C4-2B (cell line): ENCODE measurements around the gene SFMBT2.

ENCODE experiments used
- CTCF ChIP-seq: fragments of 450-650 bp; conservative IDR thresholded peaks from 2 replicates; pipeline ENCODE4 v1.5.1; 2017; ENCODE audit warnings: mild to moderate bottlenecking
- ZFX ChIP-seq: fragments of 450-650 bp; IDR thresholded peaks from 2 replicates; pipeline ENCODE4 v1.6.1; 2017

- no peak for TF ChIP-seq CTCF
- no peak for TF ChIP-seq ZFX
Observed at GRCh38 chr10:7264313-7264756, 146.5 kb downstream of the SFMBT2 start.
